H1 (cell line): Measurements from ENCODE around the gene TNNT3. TPM values are rescaled to one million over a fixed set of nuclear protein-coding genes. Genes with fewer than 3 reads are reported as not detected.

Source experiments
- CTCF ChIA-PET: fragments of 300-600 bp; sonication (Branson Sonifier 250); formaldehyde crosslinking; loops from one replicate; lab custom pipeline; 2021; ENCODE audit not compliant: partially characterized antibody; lab: Charles Lee
- POLR2A ChIA-PET: fragments of 300-600 bp; sonication (Branson Sonifier 250); formaldehyde crosslinking; loops from one replicate; lab custom pipeline; 2021; ENCODE audit warnings: inconsistent platforms; ENCODE audit not compliant: partially characterized antibody; lab: Charles Lee
- DNase-seq, 2 experiments: peaks; one replicate each; pipeline versions ENCODE4 v3.0.0 to v3.0.0-alpha.2; 2010 to 2022; ENCODE audit warnings: low spot score in 2 of 2, low read depth in 1 of 2, mixed read lengths in 1 of 2
- FAIRE-seq: peaks from 2 replicates; lab custom pipeline; 2011; peaks lifted over from hg19 to GRCh38; lab: Jason Lieb, UNC
- H2AFZ ChIP-seq: 2 replicates; pipeline ENCODE4 v1.8.1; 2012; ENCODE audit warnings: low read length, inconsistent platforms
- H2AK5ac ChIP-seq: 2 replicates; pipeline ENCODE4 v1.6.1; 2013; ENCODE audit warnings: low read depth, low read length
- H2BK120ac ChIP-seq: replicated peaks from 2 replicates; pipeline ENCODE3; 2013; ENCODE audit warnings: low read depth, low read length, inconsistent platforms
- H2BK12ac ChIP-seq: 2 replicates; pipeline ENCODE4 v1.6.1; 2013; ENCODE audit warnings: low read depth, low read length
- H2BK15ac ChIP-seq: 2 replicates; pipeline ENCODE4 v1.6.1; 2013; ENCODE audit warnings: low read length
- H2BK20ac ChIP-seq: 2 replicates; pipeline ENCODE4 v1.6.1; 2013; ENCODE audit warnings: low read length
- H2BK5ac ChIP-seq: 2 replicates; pipeline ENCODE4 v1.6.1; 2013; ENCODE audit warnings: low read depth, low read length
- H3K14ac ChIP-seq: 2 replicates; pipeline ENCODE4 v1.6.1; 2013; ENCODE audit warnings: inconsistent platforms; ENCODE audit not compliant: insufficient read length
- H3K18ac ChIP-seq: 2 replicates; pipeline ENCODE4 v1.6.1; 2013; ENCODE audit warnings: low read length; ENCODE audit errors: extremely low read depth
- H3K23ac ChIP-seq: 2 replicates; pipeline ENCODE4 v1.6.1; 2013; ENCODE audit warnings: inconsistent platforms; ENCODE audit not compliant: insufficient read length
- H3K23me2 ChIP-seq: 2 replicates; pipeline ENCODE4 v1.6.1; 2013; ENCODE audit warnings: low read depth, low read length
- H3K27ac ChIP-seq: 2 replicates; pipeline ENCODE4 v1.6.1; 2011; ENCODE audit warnings: low read depth, low read length, inconsistent platforms
- H3K27me3 ChIP-seq, 4 experiments: replicated peaks in 1 of 4; 1 replicate in 1 of 4; 2 replicates in 3 of 4; pipeline versions ENCODE4 v1.6.1 to v1.8.1; 2011 to 2013; ENCODE audit warnings: low read length in 3 of 4, mild to moderate bottlenecking in 3 of 4, inconsistent platforms in 2 of 4, mixed read lengths in 2 of 4, moderate library complexity in 1 of 4; ENCODE audit not compliant: control insufficient read depth in 3 of 4, insufficient read depth in 3 of 4; ENCODE audit errors: extremely low read depth in 1 of 4
- H3K36me3 ChIP-seq, 4 experiments: 2 replicates each; pipeline versions ENCODE4 v1.6.1 to v1.8.1; 2011 to 2013; ENCODE audit warnings: mild to moderate bottlenecking in 4 of 4, low read length in 3 of 4, moderate library complexity in 2 of 4, control low read depth in 1 of 4, inconsistent platforms in 1 of 4; ENCODE audit not compliant: insufficient read depth in 4 of 4, control insufficient read depth in 2 of 4
- H3K4ac ChIP-seq: replicated peaks from 2 replicates; pipeline ENCODE3; 2013; ENCODE audit warnings: low read length, low read depth, mixed read lengths, inconsistent platforms; ENCODE audit not compliant: insufficient read length
- H3K4me1 ChIP-seq, 4 experiments: replicated peaks in 1 of 4; 1 replicate in 1 of 4; 2 replicates in 3 of 4; pipeline versions ENCODE4 v1.6.1 to v1.8.1; 2011 to 2013; ENCODE audit warnings: low read length in 3 of 4, inconsistent platforms in 2 of 4, mixed read lengths in 1 of 4; ENCODE audit not compliant: insufficient read depth in 4 of 4, control insufficient read depth in 3 of 4
- H3K4me2 ChIP-seq, 2 experiments: 2 replicates each; pipeline versions ENCODE4 v1.6.1 to v1.8.1; 2011 to 2013; ENCODE audit warnings: low read depth in 2 of 2, low read length in 2 of 2, control low read depth in 1 of 2, inconsistent platforms in 1 of 2, mild to moderate bottlenecking in 1 of 2; ENCODE audit not compliant: insufficient read depth in 1 of 2
- H3K4me3 ChIP-seq, 4 experiments: fragments of 200-600, 300-600 bp in 1 of 4; sonication (generic), shearing (Covaris generic), sonication (Bioruptor Twin) in 1 of 4; 2 replicates each; pipeline versions ENCODE4 v1.5.1 to v1.8.1; 2011 to 2016; ENCODE audit warnings: low read length in 4 of 4, low read depth in 3 of 4, control low read depth in 2 of 4, inconsistent platforms in 2 of 4, mild to moderate bottlenecking in 2 of 4, mixed read lengths in 1 of 4, moderate library complexity in 1 of 4; ENCODE audit not compliant: insufficient read depth in 2 of 4; ENCODE audit errors: extremely low read depth in 1 of 4
- H3K56ac ChIP-seq: replicated peaks from 2 replicates; pipeline ENCODE3; 2013; ENCODE audit warnings: low read depth, mild to moderate bottlenecking, mixed read lengths, low read length, inconsistent platforms; ENCODE audit not compliant: insufficient read length
- H3K79me1 ChIP-seq: 2 replicates; pipeline ENCODE4 v1.6.1; 2013; ENCODE audit warnings: low read depth, low read length, control low read depth
- H3K79me2 ChIP-seq, 2 experiments: 2 replicates each; pipeline versions ENCODE4 v1.6.1 to v1.8.1; 2012 to 2013; ENCODE audit warnings: low read length in 2 of 2, mild to moderate bottlenecking in 2 of 2, inconsistent platforms in 1 of 2; ENCODE audit not compliant: insufficient read depth in 2 of 2, control insufficient read depth in 1 of 2
- H3K9ac ChIP-seq, 4 experiments: replicated peaks in 1 of 4; 1 replicate in 1 of 4; 2 replicates in 3 of 4; pipeline versions ENCODE4 v1.6.1 to v1.8.1; 2011 to 2013; ENCODE audit warnings: low read depth in 3 of 4, low read length in 3 of 4, control low read depth in 2 of 4, mild to moderate bottlenecking in 2 of 4, moderate library complexity in 2 of 4, inconsistent platforms in 1 of 4; ENCODE audit errors: extremely low read depth in 1 of 4
- H3K9me3 ChIP-seq, 2 experiments: 2 replicates each; pipeline versions ENCODE4 v1.6.1 to v1.8.1; 2012 to 2013; ENCODE audit warnings: mild to moderate bottlenecking in 2 of 2, moderate library complexity in 2 of 2, control low read depth in 1 of 2, inconsistent platforms in 1 of 2, low read depth in 1 of 2, low read length in 1 of 2, mixed read lengths in 1 of 2; ENCODE audit not compliant: insufficient read depth in 2 of 2
- H4K20me1 ChIP-seq, 2 experiments: replicated peaks in 1 of 2; 2 replicates each; pipeline versions ENCODE3 to v1.8.1; 2011 to 2013; ENCODE audit warnings: inconsistent platforms in 2 of 2, low read length in 2 of 2, mild to moderate bottlenecking in 1 of 2; ENCODE audit not compliant: insufficient read depth in 2 of 2, control insufficient read depth in 1 of 2
- H4K5ac ChIP-seq: 2 replicates; pipeline ENCODE4 v1.6.1; 2013; ENCODE audit warnings: low read length, low read depth, mixed read lengths, inconsistent platforms; ENCODE audit not compliant: insufficient read length
- H4K8ac ChIP-seq: 2 replicates; pipeline ENCODE4 v1.8.0; 2013; ENCODE audit warnings: mild to moderate bottlenecking, moderate library complexity, low read length, inconsistent platforms; ENCODE audit not compliant: insufficient read depth; ENCODE audit errors: extremely low read depth
- H4K91ac ChIP-seq: replicated peaks from 2 replicates; pipeline ENCODE3; 2013; ENCODE audit warnings: low read length, mixed read lengths, inconsistent platforms; ENCODE audit not compliant: insufficient read length
- BCL11A ChIP-seq, 2 experiments: IDR thresholded peaks; one replicate each; pipeline ENCODE4 v1.6.1; 2011; ENCODE audit warnings: low read depth in 2 of 2, low read length in 2 of 2, mild to moderate bottlenecking in 2 of 2
- CEBPB ChIP-seq: IDR thresholded peaks from 2 replicates; pipeline ENCODE4 v1.6.1; 2012; ENCODE audit warnings: low read depth, low read length
- CHD2 ChIP-seq: IDR thresholded peaks from 2 replicates; pipeline ENCODE4 v1.6.1; 2012; ENCODE audit warnings: low read length, improper control_type of control experiment
- EZH2 ChIP-seq: fragments of 200-600 bp; sonication (generic); IDR thresholded peaks from 2 replicates; pipeline ENCODE4 v1.7.1; 2012; ENCODE audit warnings: low read depth, mild to moderate bottlenecking, moderate library complexity, low read length, inconsistent platforms; ENCODE audit not compliant: severe bottlenecking
- NRF1 ChIP-seq: IDR thresholded peaks from 2 replicates; pipeline ENCODE4 v1.6.1; 2011; ENCODE audit warnings: mild to moderate bottlenecking, low read depth, low read length, improper control_type of control experiment
- POLR2AphosphoS5 ChIP-seq: IDR thresholded peaks from 2 replicates; pipeline ENCODE4 v1.6.1; 2011; ENCODE audit warnings: low read depth, low read length
- RXRA ChIP-seq: IDR thresholded peaks from 2 replicates; pipeline ENCODE4 v1.6.1; 2011; ENCODE audit warnings: low read depth, mild to moderate bottlenecking, low read length, moderate library complexity; ENCODE audit not compliant: insufficient read depth
- SIX5 ChIP-seq: IDR thresholded peaks from 2 replicates; pipeline ENCODE4 v1.6.1; 2011; ENCODE audit warnings: mild to moderate bottlenecking, low read depth, low read length
- SP1 ChIP-seq: IDR thresholded peaks from 2 replicates; pipeline ENCODE4 v1.6.1; 2011; ENCODE audit warnings: low read depth, low read length
- SUZ12 ChIP-seq: fragments of 200-600 bp; sonication (generic); IDR thresholded peaks from 2 replicates; pipeline ENCODE4 v1.6.1; 2012; ENCODE audit warnings: mild to moderate bottlenecking, inconsistent platforms, low read length, moderate library complexity, mixed read lengths
- TBP ChIP-seq: IDR thresholded peaks from 2 replicates; pipeline ENCODE4 v1.6.1; 2011; ENCODE audit warnings: low read depth, low read length, improper control_type of control experiment
- WGBS, 2 experiments: shearing (Covaris generic) in 1 of 2; methylation state at CpG; one replicate each; pipeline versions ENCODE4 v1.1.6 to v1.1.7; 2013 to 2015; ENCODE audit warnings: low lambda C conversion rate in 2 of 2, mixed read lengths in 2 of 2, inconsistent platforms in 1 of 2, low coverage in 1 of 2, missing lambda C conversion rate in 1 of 2; ENCODE audit not compliant: insufficient replicate concordance in 2 of 2, insufficient coverage in 1 of 2, insufficient read length in 1 of 2; ENCODE audit errors: extremely low coverage in 1 of 2, missing lambda C conversion rate in 1 of 2; 5-methylcytosine and 5-hydroxymethylcytosine counted together
- polyA plus RNA-seq, 7 experiments: library from polyadenylated mRNA; depleted of rRNA in 3 of 7; stranded (reverse) in 5 of 7; unstranded in 2 of 7; fragments of >200 nt in 5 of 7; fragments of 200-250 nt in 2 of 7; gene quantifications; 1 replicate in 5 of 7; 2 replicates in 1 of 7; 4 replicates in 1 of 7; pipeline versions ENCODE4 v1.2.1 to v1.2.3, GENCODE V29; 2011 to 2013; ENCODE audit warnings: missing spikeins in 2 of 7, mixed read lengths in 2 of 7
- total RNA-seq: library from RNA; stranded (reverse); fragmentation: NEBNext Ultra II Directional; extraction: Animal tissue kit (Norgen Biotek cat#: 25700); gene quantifications from 2 replicates; pipeline ENCODE4 v1.2.1, GENCODE V29; 2021

The TNNT3 gene
- total and polyA plus RNA-seq, 2 of the 8 experiments (the other 6 are each of a cell fraction or from before 2014, with no cell fraction given) = not detected

GRCh38 chr11:1924646-1925372 lies 5.3 kb downstream of the TNNT3 start:
- CTCF ChIA-PET = interaction anchor here (1.1 to 1.7 kb wide), 2 partner anchors 11 to 43 kb away, joined by 3 read pairs; no protein-coding TSS in a partner anchor
- Histone ChIP-seq H4K20me1 (no peaks in the 10 kb centered on the region), H3K4me1 (peaks cover 0 to 3% (median 0%) of the 10 kb centered on the region in 4 experiments; a peak in 3 of 7 replicates), H4K8ac (no peak overlapping the region), H2BK12ac (no peak overlapping the region), H2BK15ac (no peak overlapping the region), H3K9me3 (no peaks in the 10 kb centered on the region), H3K23me2 (no peaks in the 10 kb centered on the region), H3K79me1 (no peaks in the 10 kb centered on the region), H3K56ac (no peak overlapping the region), H2BK5ac (no peak overlapping the region), H3K18ac (no peak overlapping the region), H4K91ac (no peak overlapping the region), H2BK120ac (no peak overlapping the region)
- POLR2A ChIA-PET = no interaction called here
- FAIRE-seq = no peak
- TF ChIP-seq SUZ12 (no peak), POLR2AphosphoS5 (no peak), CHD2 (no peak), RXRA (no peak), TBP (no peak), SP1 (no peak), CEBPB (no peak), BCL11A (IDR thresholded peaks at IDR 0.05; ENCODE audit: low read depth in 2 of 2, low read length in 2 of 2) (no peak), NRF1 (no peak), SIX5 (no peak), EZH2 (no peak)
- TF ChIP-seq, all 59 proteins: peak for 0
- H2AFZ ChIP-seq = no peak overlapping the region
- no peaks in the 10 kb centered on the region for H3K27me3 ChIP-seq
- no peak overlapping the region for H4K5ac ChIP-seq
- no peak overlapping the region for H3K4ac ChIP-seq
- no peak overlapping the region for H2AK5ac ChIP-seq
- DNase-seq = no peak
- no peak overlapping the region for H3K9ac ChIP-seq
- no peak overlapping the region for H3K27ac ChIP-seq
- no peak overlapping the region for H3K4me2 ChIP-seq
- H3K4me3 ChIP-seq = no peak overlapping the region
- no peaks in the 10 kb centered on the region for H3K79me2 ChIP-seq
- H3K36me3 ChIP-seq = no peaks in the 10 kb centered on the region
- no peak overlapping the region for H2BK20ac ChIP-seq
- no peak overlapping the region for H3K14ac ChIP-seq
- H3K23ac ChIP-seq = no peak overlapping the region
- 81% methylated on average over 10 of the region's 21 CpGs; no CpG with 5 or more reads in 1 of the 2 experiments for WGBS, 2 experiments
